GM23338 (cell line): Measurements from ENCODE around the gene MPZ. TPM values are rescaled to one million over a fixed set of nuclear protein-coding genes. Genes with fewer than 3 reads are reported as not detected.

Experiments used
- CREB1 ChIP-seq: fragments of 250-450 bp; sonication (Bioruptor Pico); IDR thresholded peaks from 2 replicates; pipeline ENCODE4 v1.5.0; 2020; ENCODE audit warnings: low read depth, mild to moderate bottlenecking, moderate library complexity
- EZH2 ChIP-seq: fragments of 200-600 bp; sonication (generic); IDR thresholded peaks from one replicate; pipeline ENCODE4 v1.8.0; 2017; ENCODE audit warnings: antibody characterized with exemption, mild to moderate bottlenecking, low read depth; ENCODE audit not compliant: unreplicated experiment
- EZH2phosphoT487 ChIP-seq: fragments of 200-600 bp; sonication (generic); IDR thresholded peaks from one replicate; pipeline ENCODE4 v1.8.1; 2018; ENCODE audit warnings: antibody characterized with exemption; ENCODE audit not compliant: unreplicated experiment
- NANOG ChIP-seq: IDR thresholded peaks from 2 replicates; pipeline ENCODE4 v1.6.1; 2016; ENCODE audit warnings: antibody characterized with exemption, borderline replicate concordance
- ZNF114 ChIP-seq: fragments of 250-450 bp; sonication (Bioruptor Pico); IDR thresholded peaks from 2 replicates; pipeline ENCODE4 v1.5.0; 2020; ENCODE audit warnings: mild to moderate bottlenecking, moderate library complexity
- polyA plus RNA-seq: library from polyadenylated mRNA; unstranded; fragments of >200 nt; fragmentation: Nextera tagmentation; extraction: Ambion mirVana; gene quantifications from 2 replicates; pipeline ENCODE4 v1.2.1, GENCODE V29; 2016
- total RNA-seq: library from RNA; depleted of rRNA; stranded (reverse); fragments of >200 nt; shearing (Covaris generic); gene quantifications from 2 replicates; pipeline ENCODE4 v1.2.3, GENCODE V29; 2014
- TF ChIP-seq, protein P1 (sequence below): fragments of 250-450 bp; sonication (Bioruptor Pico); IDR thresholded peaks from 2 replicates; pipeline ENCODE4 v1.5.0; 2020; ENCODE audit warnings: mild to moderate bottlenecking, moderate library complexity
- TF ChIP-seq, protein P2 (sequence below), 2 experiments: fragments of 200-600 bp in 1 of 2; sonication (generic) in 1 of 2; conservative IDR thresholded peaks; 2 replicates each; pipeline versions ENCODE4 v1.5.1 to v1.6.1; 2016 to 2017; ENCODE audit warnings: antibody characterized with exemption in 2 of 2, low read depth in 2 of 2, mild to moderate bottlenecking in 2 of 2, moderate library complexity in 1 of 2
- TF ChIP-seq, protein P3 (sequence below): IDR thresholded peaks from one replicate; pipeline ENCODE4 v1.6.1; 2018; ENCODE audit warnings: antibody characterized with exemption; ENCODE audit not compliant: unreplicated experiment

MPZ gene
- total and polyA plus RNA-seq, 2 experiments from 2014 or later = 1.9 to 4.0 TPM

DNA sequence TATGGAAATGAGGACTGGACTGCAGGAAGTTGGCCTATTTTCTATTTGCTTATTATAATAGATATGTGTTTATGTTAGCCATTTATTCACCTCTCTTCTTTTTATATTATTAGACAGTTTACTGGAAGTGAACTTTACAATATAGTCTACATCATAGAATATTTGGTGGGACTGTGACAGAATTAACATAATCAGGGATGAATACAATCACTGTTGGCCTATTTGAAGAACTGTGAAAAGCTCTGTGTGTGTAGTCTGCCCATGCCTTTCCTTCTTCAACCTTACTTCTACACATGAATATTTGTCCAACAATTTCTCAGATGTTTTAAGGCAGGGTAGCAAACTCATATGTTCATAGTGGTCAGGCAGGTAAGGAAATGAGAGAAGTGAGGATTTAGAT is 12.4 kb downstream of the MPZ start (continued):
- TF ChIP-seq, protein P1, sequence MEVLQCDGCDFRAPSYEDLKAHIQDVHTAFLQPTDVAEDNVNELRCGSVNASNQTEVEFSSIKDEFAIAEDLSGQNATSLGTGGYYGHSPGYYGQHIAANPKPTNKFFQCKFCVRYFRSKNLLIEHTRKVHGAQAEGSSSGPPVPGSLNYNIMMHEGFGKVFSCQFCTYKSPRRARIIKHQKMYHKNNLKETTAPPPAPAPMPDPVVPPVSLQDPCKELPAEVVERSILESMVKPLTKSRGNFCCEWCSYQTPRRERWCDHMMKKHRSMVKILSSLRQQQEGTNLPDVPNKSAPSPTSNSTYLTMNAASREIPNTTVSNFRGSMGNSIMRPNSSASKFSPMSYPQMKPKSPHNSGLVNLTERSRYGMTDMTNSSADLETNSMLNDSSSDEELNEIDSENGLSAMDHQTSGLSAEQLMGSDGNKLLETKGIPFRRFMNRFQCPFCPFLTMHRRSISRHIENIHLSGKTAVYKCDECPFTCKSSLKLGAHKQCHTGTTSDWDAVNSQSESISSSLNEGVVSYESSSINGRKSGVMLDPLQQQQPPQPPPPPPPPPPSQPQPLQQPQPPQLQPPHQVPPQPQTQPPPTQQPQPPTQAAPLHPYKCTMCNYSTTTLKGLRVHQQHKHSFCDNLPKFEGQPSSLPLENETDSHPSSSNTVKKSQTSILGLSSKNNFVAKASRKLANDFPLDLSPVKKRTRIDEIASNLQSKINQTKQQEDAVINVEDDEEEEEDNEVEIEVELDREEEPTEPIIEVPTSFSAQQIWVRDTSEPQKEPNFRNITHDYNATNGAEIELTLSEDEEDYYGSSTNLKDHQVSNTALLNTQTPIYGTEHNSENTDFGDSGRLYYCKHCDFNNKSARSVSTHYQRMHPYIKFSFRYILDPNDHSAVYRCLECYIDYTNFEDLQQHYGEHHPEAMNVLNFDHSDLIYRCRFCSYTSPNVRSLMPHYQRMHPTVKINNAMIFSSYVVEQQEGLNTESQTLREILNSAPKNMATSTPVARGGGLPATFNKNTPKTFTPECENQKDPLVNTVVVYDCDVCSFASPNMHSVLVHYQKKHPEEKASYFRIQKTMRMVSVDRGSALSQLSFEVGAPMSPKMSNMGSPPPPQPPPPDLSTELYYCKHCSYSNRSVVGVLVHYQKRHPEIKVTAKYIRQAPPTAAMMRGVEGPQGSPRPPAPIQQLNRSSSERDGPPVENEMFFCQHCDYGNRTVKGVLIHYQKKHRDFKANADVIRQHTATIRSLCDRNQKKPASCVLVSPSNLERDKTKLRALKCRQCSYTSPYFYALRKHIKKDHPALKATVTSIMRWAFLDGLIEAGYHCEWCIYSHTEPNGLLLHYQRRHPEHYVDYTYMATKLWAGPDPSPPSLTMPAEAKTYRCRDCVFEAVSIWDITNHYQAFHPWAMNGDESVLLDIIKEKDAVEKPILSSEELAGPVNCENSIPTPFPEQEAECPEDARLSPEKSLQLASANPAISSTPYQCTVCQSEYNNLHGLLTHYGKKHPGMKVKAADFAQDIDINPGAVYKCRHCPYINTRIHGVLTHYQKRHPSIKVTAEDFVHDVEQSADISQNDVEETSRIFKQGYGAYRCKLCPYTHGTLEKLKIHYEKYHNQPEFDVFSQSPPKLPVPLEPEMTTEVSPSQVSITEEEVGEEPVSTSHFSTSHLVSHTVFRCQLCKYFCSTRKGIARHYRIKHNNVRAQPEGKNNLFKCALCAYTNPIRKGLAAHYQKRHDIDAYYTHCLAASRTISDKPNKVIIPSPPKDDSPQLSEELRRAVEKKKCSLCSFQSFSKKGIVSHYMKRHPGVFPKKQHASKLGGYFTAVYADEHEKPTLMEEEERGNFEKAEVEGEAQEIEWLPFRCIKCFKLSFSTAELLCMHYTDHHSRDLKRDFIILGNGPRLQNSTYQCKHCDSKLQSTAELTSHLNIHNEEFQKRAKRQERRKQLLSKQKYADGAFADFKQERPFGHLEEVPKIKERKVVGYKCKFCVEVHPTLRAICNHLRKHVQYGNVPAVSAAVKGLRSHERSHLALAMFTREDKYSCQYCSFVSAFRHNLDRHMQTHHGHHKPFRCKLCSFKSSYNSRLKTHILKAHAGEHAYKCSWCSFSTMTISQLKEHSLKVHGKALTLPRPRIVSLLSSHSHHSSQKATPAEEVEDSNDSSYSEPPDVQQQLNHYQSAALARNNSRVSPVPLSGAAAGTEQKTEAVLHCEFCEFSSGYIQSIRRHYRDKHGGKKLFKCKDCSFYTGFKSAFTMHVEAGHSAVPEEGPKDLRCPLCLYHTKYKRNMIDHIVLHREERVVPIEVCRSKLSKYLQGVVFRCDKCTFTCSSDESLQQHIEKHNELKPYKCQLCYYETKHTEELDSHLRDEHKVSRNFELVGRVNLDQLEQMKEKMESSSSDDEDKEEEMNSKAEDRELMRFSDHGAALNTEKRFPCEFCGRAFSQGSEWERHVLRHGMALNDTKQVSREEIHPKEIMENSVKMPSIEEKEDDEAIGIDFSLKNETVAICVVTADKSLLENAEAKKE (CRISPR knock-in tag) = no peak
- no peak for TF ChIP-seq NANOG
- TF ChIP-seq, protein P2, sequence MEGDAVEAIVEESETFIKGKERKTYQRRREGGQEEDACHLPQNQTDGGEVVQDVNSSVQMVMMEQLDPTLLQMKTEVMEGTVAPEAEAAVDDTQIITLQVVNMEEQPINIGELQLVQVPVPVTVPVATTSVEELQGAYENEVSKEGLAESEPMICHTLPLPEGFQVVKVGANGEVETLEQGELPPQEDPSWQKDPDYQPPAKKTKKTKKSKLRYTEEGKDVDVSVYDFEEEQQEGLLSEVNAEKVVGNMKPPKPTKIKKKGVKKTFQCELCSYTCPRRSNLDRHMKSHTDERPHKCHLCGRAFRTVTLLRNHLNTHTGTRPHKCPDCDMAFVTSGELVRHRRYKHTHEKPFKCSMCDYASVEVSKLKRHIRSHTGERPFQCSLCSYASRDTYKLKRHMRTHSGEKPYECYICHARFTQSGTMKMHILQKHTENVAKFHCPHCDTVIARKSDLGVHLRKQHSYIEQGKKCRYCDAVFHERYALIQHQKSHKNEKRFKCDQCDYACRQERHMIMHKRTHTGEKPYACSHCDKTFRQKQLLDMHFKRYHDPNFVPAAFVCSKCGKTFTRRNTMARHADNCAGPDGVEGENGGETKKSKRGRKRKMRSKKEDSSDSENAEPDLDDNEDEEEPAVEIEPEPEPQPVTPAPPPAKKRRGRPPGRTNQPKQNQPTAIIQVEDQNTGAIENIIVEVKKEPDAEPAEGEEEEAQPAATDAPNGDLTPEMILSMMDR (conservative IDR thresholded peaks at IDR 0.05; ENCODE audit: low read depth in 2 of 2) = no peak
- no peak for TF ChIP-seq CREB1 (CRISPR knock-in tag)
- TF ChIP-seq EZH2 = no peak
- TF ChIP-seq, protein P3, sequence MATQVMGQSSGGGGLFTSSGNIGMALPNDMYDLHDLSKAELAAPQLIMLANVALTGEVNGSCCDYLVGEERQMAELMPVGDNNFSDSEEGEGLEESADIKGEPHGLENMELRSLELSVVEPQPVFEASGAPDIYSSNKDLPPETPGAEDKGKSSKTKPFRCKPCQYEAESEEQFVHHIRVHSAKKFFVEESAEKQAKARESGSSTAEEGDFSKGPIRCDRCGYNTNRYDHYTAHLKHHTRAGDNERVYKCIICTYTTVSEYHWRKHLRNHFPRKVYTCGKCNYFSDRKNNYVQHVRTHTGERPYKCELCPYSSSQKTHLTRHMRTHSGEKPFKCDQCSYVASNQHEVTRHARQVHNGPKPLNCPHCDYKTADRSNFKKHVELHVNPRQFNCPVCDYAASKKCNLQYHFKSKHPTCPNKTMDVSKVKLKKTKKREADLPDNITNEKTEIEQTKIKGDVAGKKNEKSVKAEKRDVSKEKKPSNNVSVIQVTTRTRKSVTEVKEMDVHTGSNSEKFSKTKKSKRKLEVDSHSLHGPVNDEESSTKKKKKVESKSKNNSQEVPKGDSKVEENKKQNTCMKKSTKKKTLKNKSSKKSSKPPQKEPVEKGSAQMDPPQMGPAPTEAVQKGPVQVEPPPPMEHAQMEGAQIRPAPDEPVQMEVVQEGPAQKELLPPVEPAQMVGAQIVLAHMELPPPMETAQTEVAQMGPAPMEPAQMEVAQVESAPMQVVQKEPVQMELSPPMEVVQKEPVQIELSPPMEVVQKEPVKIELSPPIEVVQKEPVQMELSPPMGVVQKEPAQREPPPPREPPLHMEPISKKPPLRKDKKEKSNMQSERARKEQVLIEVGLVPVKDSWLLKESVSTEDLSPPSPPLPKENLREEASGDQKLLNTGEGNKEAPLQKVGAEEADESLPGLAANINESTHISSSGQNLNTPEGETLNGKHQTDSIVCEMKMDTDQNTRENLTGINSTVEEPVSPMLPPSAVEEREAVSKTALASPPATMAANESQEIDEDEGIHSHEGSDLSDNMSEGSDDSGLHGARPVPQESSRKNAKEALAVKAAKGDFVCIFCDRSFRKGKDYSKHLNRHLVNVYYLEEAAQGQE = no peak
- no peak for TF ChIP-seq ZNF114 (CRISPR knock-in tag)
- no peak for TF ChIP-seq EZH2phosphoT487
